K562 (cell line): ENCODE results near the gene DYNC1I1. TPM values are rescaled to one million over a fixed set of nuclear protein-coding genes. Genes with fewer than 3 reads are reported as not detected.

ENCODE experiments used
- ATAC-seq: fragments of 200-7000 bp; cut with Tn5 transposase; 3 replicates; pipeline ENCODE4 v1.9.1; 2020; ENCODE audit warnings: moderate library complexity
- BruUV-seq: library from RNA; stranded (reverse); fragments of 400-500 nt; replicated peaks from 2 replicates; lab custom pipeline; 2021; lab: Mats Ljungman, UMichigan
- CTCF ChIA-PET: fragments of 300-600 bp; formaldehyde crosslinking; extraction: SDS; loops from one replicate; lab custom pipeline; 2021; ENCODE audit warnings: low intra/inter-chr PET ratio; lab: Yijun Ruan, JAX
- POLR2A ChIA-PET: fragments of 300-600, 350-650 bp; sonication (Branson Sonifier 250); formaldehyde crosslinking; extraction: SDS; loops from one replicate; lab custom pipeline; 2021; ENCODE audit warnings: antibody characterized with exemption, inconsistent platforms; lab: Yijun Ruan, JAX
- DNase-seq, 4 experiments: peaks; one replicate each; pipeline versions ENCODE4 v3.0.0 to v3.0.0-alpha.2; 2011 to 2018; ENCODE audit warnings: low spot score in 3 of 4, mixed read lengths in 3 of 4; ENCODE audit errors: extremely low read depth in 1 of 4
- FAIRE-seq: peaks from 2 replicates; lab custom pipeline; 2011; peaks lifted over from hg19 to GRCh38; lab: Jason Lieb, UNC
- H2AFZ ChIP-seq: 2 replicates; pipeline ENCODE4 v1.6.0; 2011; ENCODE audit warnings: low read depth, low read length, control low read depth, inconsistent platforms
- H3K27ac ChIP-seq: fragments of 200-600 bp; 3 replicates; pipeline ENCODE4 v1.8.0; 2011; ENCODE audit warnings: low read depth, mild to moderate bottlenecking, control low read depth, inconsistent platforms, low read length, moderate library complexity, mixed read lengths; ENCODE audit errors: extremely low read depth
- H3K27me3 ChIP-seq, 2 experiments: fragments of 300-600 bp in 1 of 2; 2 replicates in 1 of 2; 3 replicates in 1 of 2; pipeline versions ENCODE4 v1.6.0 to v1.8.0; 2011; ENCODE audit warnings: inconsistent platforms in 2 of 2, low read length in 2 of 2, mild to moderate bottlenecking in 1 of 2, mixed read lengths in 1 of 2, moderate library complexity in 1 of 2; ENCODE audit not compliant: control insufficient read depth in 2 of 2, insufficient read depth in 2 of 2
- H3K36me3 ChIP-seq: fragments of 300-600 bp; 3 replicates; pipeline ENCODE4 v1.8.0; 2011; ENCODE audit warnings: mild to moderate bottlenecking, low read length, inconsistent platforms; ENCODE audit not compliant: control insufficient read depth, insufficient read depth
- H3K4me1 ChIP-seq, 2 experiments: fragments of 200-600 bp in 1 of 2; replicated peaks in 1 of 2; 2 replicates in 1 of 2; 3 replicates in 1 of 2; pipeline versions ENCODE4 v1.5.1 to v1.8.0; 2011; ENCODE audit warnings: inconsistent platforms in 2 of 2, low read length in 2 of 2, mild to moderate bottlenecking in 1 of 2, mixed read lengths in 1 of 2, moderate library complexity in 1 of 2; ENCODE audit not compliant: control insufficient read depth in 2 of 2, insufficient read depth in 2 of 2
- H3K4me2 ChIP-seq: 2 replicates; pipeline ENCODE4 v1.6.1; 2011; ENCODE audit warnings: low read length, control low read depth, inconsistent platforms, mixed read lengths; ENCODE audit not compliant: insufficient read depth
- H3K4me3 ChIP-seq: fragments of 200-600 bp; sonication (generic), shearing (Covaris generic); 2 replicates; pipeline ENCODE4 v1.5.1; 2016; ENCODE audit warnings: control low read depth, inconsistent platforms
- H3K79me2 ChIP-seq: fragments of 200-600 bp; 3 replicates; pipeline ENCODE4 v1.8.0; 2011; ENCODE audit warnings: low read length, inconsistent platforms; ENCODE audit not compliant: control insufficient read depth, insufficient read depth
- H3K9ac ChIP-seq, 2 experiments: 2 replicates each; pipeline versions ENCODE4 v1.6.0 to v1.6.1; 2011; ENCODE audit warnings: low read depth in 2 of 2, low read length in 2 of 2, control low read depth in 1 of 2, inconsistent platforms in 1 of 2, mild to moderate bottlenecking in 1 of 2, mixed read lengths in 1 of 2; ENCODE audit not compliant: insufficient read depth in 1 of 2
- H3K9me1 ChIP-seq: one replicate; pipeline ENCODE4 v1.6.0; 2011; ENCODE audit warnings: inconsistent platforms, mild to moderate bottlenecking, low read length, moderate library complexity; ENCODE audit not compliant: control insufficient read depth, insufficient read depth
- H3K9me3 ChIP-seq: replicated peaks from 2 replicates; pipeline ENCODE4 v1.5.1; 2011; ENCODE audit warnings: low read depth, low read length, inconsistent platforms; ENCODE audit not compliant: control insufficient read depth, insufficient read depth
- H4K20me1 ChIP-seq: replicated peaks from 2 replicates; pipeline ENCODE4 v1.6.1; 2011; ENCODE audit warnings: low read length, inconsistent platforms, mixed read lengths; ENCODE audit not compliant: control insufficient read depth, insufficient read depth
- BACH1 ChIP-seq: fragments of 200-800 bp; sonication (Bioruptor generic); IDR thresholded peaks from 2 replicates; pipeline ENCODE4 v1.6.1; 2016; ENCODE audit warnings: missing genetic modification characterization, missing compliant biosample characterization
- BRCA1 ChIP-seq, 2 experiments: fragments of 450-650 bp in 1 of 2; sonication (generic) in 1 of 2; formaldehyde crosslinking in 1 of 2; IDR thresholded peaks; 2 replicates each; pipeline versions ENCODE4 v1.5.0 to v1.6.1; 2017 to 2020; ENCODE audit warnings: mild to moderate bottlenecking in 1 of 2, missing genetic modification reagents in 1 of 2
- CEBPG ChIP-seq, 3 experiments: fragments of 200-800 bp in 1 of 3; sonication (Bioruptor generic) in 1 of 3; sonication (generic) in 1 of 3; formaldehyde crosslinking in 1 of 3; IDR thresholded peaks in 2 of 3; conservative IDR thresholded peaks in 1 of 3; 2 replicates each; pipeline versions ENCODE4 v1.6.1 to v1.8.0; 2016 to 2022; ENCODE audit warnings: missing compliant biosample characterization in 2 of 3, missing genetic modification characterization in 2 of 3, mild to moderate bottlenecking in 1 of 3, missing genetic modification reagents in 1 of 3
- FOXM1 ChIP-seq, 2 experiments: fragments of 450-650 bp in 1 of 2; sonication (generic) in 1 of 2; formaldehyde crosslinking in 1 of 2; IDR thresholded peaks; 2 replicates each; pipeline versions ENCODE4 v1.6.1 to v1.9.0; 2017 to 2022; ENCODE audit warnings: low read depth in 2 of 2, mild to moderate bottlenecking in 2 of 2, missing genetic modification reagents in 1 of 2, moderate library complexity in 1 of 2
- HDGF ChIP-seq: fragments of 450-650 bp; IDR thresholded peaks from 2 replicates; pipeline ENCODE4 v1.6.1; 2016
- HLTF ChIP-seq: fragments of 450-650 bp; IDR thresholded peaks from 2 replicates; pipeline ENCODE4 v1.6.1; 2016
- KAT7 ChIP-seq: sonication (generic); formaldehyde crosslinking; IDR thresholded peaks from 2 replicates; pipeline ENCODE4 v1.8.0; 2022; ENCODE audit warnings: missing genetic modification reagents, mild to moderate bottlenecking, borderline replicate concordance
- MAZ ChIP-seq, 2 experiments: fragments of 450-650 bp in 1 of 2; sonication (generic) in 1 of 2; formaldehyde crosslinking; IDR thresholded peaks in 1 of 2; conservative IDR thresholded peaks in 1 of 2; 2 replicates each; pipeline versions ENCODE4 v1.4.0 to v1.5.0; 2020; ENCODE audit warnings: mild to moderate bottlenecking in 1 of 2, missing genetic modification reagents in 1 of 2
- NR3C1 ChIP-seq: sonication (generic); formaldehyde crosslinking; IDR thresholded peaks from 2 replicates; pipeline ENCODE4 v1.8.1; 2022; ENCODE audit warnings: missing genetic modification reagents
- PHF8 ChIP-seq: fragments of 200-600 bp; sonication (generic); IDR thresholded peaks from 2 replicates; pipeline ENCODE4 v1.6.1; 2012; ENCODE audit warnings: mixed run types, mild to moderate bottlenecking, inconsistent platforms, low read length, moderate library complexity, borderline replicate concordance
- POLR2B ChIP-seq: fragments of 450-650 bp; IDR thresholded peaks from 2 replicates; pipeline ENCODE4 v1.6.1; 2018; ENCODE audit warnings: low read depth; ENCODE audit not compliant: partially characterized antibody
- PPARD ChIP-seq: fragments of 250-450 bp; sonication (Bioruptor Pico); IDR thresholded peaks from 2 replicates; pipeline ENCODE4 v1.8.0; 2022; ENCODE audit warnings: inconsistent platforms, mild to moderate bottlenecking, moderate library complexity
- RBFOX2 ChIP-seq: fragments of 200-400 bp; formaldehyde crosslinking; IDR thresholded peaks from 2 replicates; pipeline ENCODE4 v1.6.1; 2017; ENCODE audit warnings: low read depth, mild to moderate bottlenecking, low read length, moderate library complexity
- SIRT6 ChIP-seq: IDR thresholded peaks from one replicate; pipeline ENCODE4 v1.6.1; 2012; ENCODE audit warnings: low read depth, mild to moderate bottlenecking, control low read depth, inconsistent platforms, low read length, moderate library complexity
- ZFP1 ChIP-seq: fragments of 450-650 bp; formaldehyde crosslinking; IDR thresholded peaks from 2 replicates; pipeline ENCODE4 v1.4.0; 2020; ENCODE audit warnings: mild to moderate bottlenecking, mixed read lengths
- ZNF133 ChIP-seq: fragments of 250-450 bp; sonication (Bioruptor Pico); IDR thresholded peaks from 2 replicates; pipeline ENCODE4 v1.4.0; 2020; ENCODE audit warnings: mild to moderate bottlenecking
- ZNF311 ChIP-seq: fragments of 250-450 bp; sonication (Bioruptor Pico); IDR thresholded peaks from 2 replicates; pipeline ENCODE4 v1.4.0; 2020; ENCODE audit warnings: mild to moderate bottlenecking, moderate library complexity
- ZNF589 ChIP-seq: fragments of 200-800 bp; sonication (Bioruptor generic); IDR thresholded peaks from 2 replicates; pipeline ENCODE4 v1.6.1; 2016; ENCODE audit warnings: low read depth, missing genetic modification characterization, missing compliant biosample characterization
- WGBS: fragments of 100-300 bp; shearing (Covaris generic); methylation state at CpG from one replicate; pipeline ENCODE4 v1.1.6; 2016; ENCODE audit warnings: low coverage, mixed read lengths; ENCODE audit not compliant: insufficient coverage; ENCODE audit errors: missing lambda C conversion rate; 5-methylcytosine and 5-hydroxymethylcytosine counted together
- in situ Hi-C: fragments of 300-500 bp; cut with MboI; formaldehyde crosslinking; loops from 4 replicates; pipeline ENCODE4 v1.15.0; 2018; ENCODE audit warnings: inconsistent platforms, mixed read lengths
- intact Hi-C: fragments of 100-400 bp; cut with micrococcal nuclease; formaldehyde crosslinking; loops from 2 replicates; pipeline ENCODE4 v1.14.2; 2022
- polyA plus RNA-seq, 8 experiments: library from polyadenylated mRNA; depleted of rRNA in 4 of 8; stranded (reverse) in 5 of 8; unstranded in 3 of 8; fragments of >200 nt; fragmentation: Nextera tagmentation in 2 of 8; fragmentation: Illumina TruSeq in 1 of 8; extraction: Ambion mirVana in 2 of 8; extraction: Trizol in 1 of 8; gene quantifications; 2 replicates each; pipeline versions ENCODE4 v1.2.1 to v1.2.3, GENCODE V29; 2011 to 2014; ENCODE audit warnings: inconsistent platforms in 1 of 8, missing spikeins in 1 of 8
- total RNA-seq, 7 experiments: library from RNA; depleted of rRNA in 6 of 7; stranded (reverse); fragments of >200 nt in 6 of 7; fragmentation: Illumina TruSeq in 2 of 7; extraction: Trizol in 2 of 7; gene quantifications; 2 replicates each; pipeline versions ENCODE4 v1.2.1 to v1.2.3, GENCODE V29; 2011 to 2021; ENCODE audit warnings: low replicate concordance in 1 of 7
- TF ChIP-seq, protein P1 (sequence below): fragments of 450-650 bp; IDR thresholded peaks from 2 replicates; pipeline ENCODE4 v1.6.1; 2014; ENCODE audit warnings: low read depth, mild to moderate bottlenecking, moderate library complexity, borderline replicate concordance

The DYNC1I1 gene
- total and polyA plus RNA-seq, 9 of the 15 experiments (the other 6 are each of a cell fraction or from before 2014, with no cell fraction given), result 0.22 to 1.5 (median 0.44) TPM

DNA sequence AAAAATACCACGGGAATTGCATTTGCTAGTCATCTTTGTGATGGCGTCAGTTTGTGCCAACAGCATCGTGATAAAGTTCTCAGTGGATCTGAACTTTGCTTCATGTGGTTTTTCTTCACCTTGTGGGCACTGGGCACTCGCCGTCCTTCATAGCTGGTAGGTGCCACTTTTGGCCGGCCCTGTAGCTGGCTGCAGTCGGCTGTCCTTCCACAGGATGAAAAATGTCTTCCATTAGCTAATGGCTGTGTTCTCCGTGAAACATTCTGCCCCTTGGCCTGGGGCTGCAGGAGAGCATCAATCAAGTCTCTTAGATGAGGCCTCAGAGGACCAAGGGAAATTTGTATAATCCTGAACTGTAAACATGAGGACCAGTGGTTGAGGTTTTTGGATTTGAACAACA is 145.3 kb downstream of the DYNC1I1 start:
- Histone ChIP-seq H3K9me1 (no peaks in the 10 kb centered on the region), H3K4me2 (no peak overlapping the region), H3K4me1 (no peaks in the 10 kb centered on the region), H3K27ac (no peak overlapping the region), H3K9me3 (no peaks in the 10 kb centered on the region), H2AFZ (no peak overlapping the region), H3K79me2 (no peaks in the 10 kb centered on the region), H3K27me3 (no peaks in the 10 kb centered on the region; a peak in 1 of 5 replicates), H4K20me1 (no peaks in the 10 kb centered on the region), H3K9ac (no peak overlapping the region), H3K36me3 (no peaks in the 10 kb centered on the region), H3K4me3 (no peak overlapping the region)
- WGBS, result 2% methylated on average over 8 of the region's 8 CpGs
- TF ChIP-seq MAZ (CRISPR knock-in tag; conservative IDR thresholded peaks at IDR 0.05 in 1 of 2, IDR thresholded peaks at IDR 0.05 in 1 of 2) (no peak), ZNF133 (no peak), FOXM1 (IDR thresholded peaks at IDR 0.05; ENCODE audit: low read depth) (no peak), FOXM1 (CRISPR knock-in tag; IDR thresholded peaks at IDR 0.05; ENCODE audit: low read depth) (no peak), KAT7 (CRISPR knock-in tag) (no peak), BRCA1 (IDR thresholded peaks at IDR 0.05) (no peak), BRCA1 (CRISPR knock-in tag; IDR thresholded peaks at IDR 0.05) (no peak), HLTF (no peak), ZFP1 (CRISPR knock-in tag) (no peak), NR3C1 (CRISPR knock-in tag) (no peak), ZNF589 (CRISPR knock-in tag) (no peak), PHF8 (no peak), HDGF (no peak), RBFOX2 (no peak), CEBPG (CRISPR knock-in tag; IDR thresholded peaks at IDR 0.05) (no peak), CEBPG (tag; conservative IDR thresholded peaks at IDR 0.05 in 1 of 2, IDR thresholded peaks at IDR 0.05 in 1 of 2) (no peak), ZNF311 (CRISPR knock-in tag) (no peak), PPARD (CRISPR knock-in tag) (no peak), BACH1 (no peak), POLR2B (no peak), SIRT6 (no peak)
- TF ChIP-seq, protein P1, sequence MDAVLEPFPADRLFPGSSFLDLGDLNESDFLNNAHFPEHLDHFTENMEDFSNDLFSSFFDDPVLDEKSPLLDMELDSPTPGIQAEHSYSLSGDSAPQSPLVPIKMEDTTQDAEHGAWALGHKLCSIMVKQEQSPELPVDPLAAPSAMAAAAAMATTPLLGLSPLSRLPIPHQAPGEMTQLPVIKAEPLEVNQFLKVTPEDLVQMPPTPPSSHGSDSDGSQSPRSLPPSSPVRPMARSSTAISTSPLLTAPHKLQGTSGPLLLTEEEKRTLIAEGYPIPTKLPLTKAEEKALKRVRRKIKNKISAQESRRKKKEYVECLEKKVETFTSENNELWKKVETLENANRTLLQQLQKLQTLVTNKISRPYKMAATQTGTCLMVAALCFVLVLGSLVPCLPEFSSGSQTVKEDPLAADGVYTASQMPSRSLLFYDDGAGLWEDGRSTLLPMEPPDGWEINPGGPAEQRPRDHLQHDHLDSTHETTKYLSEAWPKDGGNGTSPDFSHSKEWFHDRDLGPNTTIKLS, result no peak
- DNase-seq (no peak), FAIRE-seq (no peak), ATAC-seq (no peak)
- BruUV-seq, result no TSS peak
- intact Hi-C loops, result loop anchor here (2.0 to 10.0 kb wide), 5 partner anchors 160 to 1930 kb away; no protein-coding TSS in a partner anchor
- ChIA-PET POLR2A (interaction anchor here (0.7 kb wide), 1 partner anchor 221 kb away, joined by 3 read pairs; no protein-coding TSS in a partner anchor), CTCF (interaction anchor here (0.9 to 1.6 kb wide), 2 partner anchors 1148 to 1929 kb away, joined by 3 to 6 read pairs; no protein-coding TSS in a partner anchor)
- in situ Hi-C loops, result loop anchor here (10.0 kb wide), 2 partner anchors 1107 to 1927 kb away; partner anchors contain the start of gene DLX5
